Activated B cell treated with CpG ODN at 0.5 μM for 24 hours (primary cell): Measurements from ENCODE around the gene PMEL. TPM values are rescaled to one million over a fixed set of nuclear protein-coding genes. Genes with fewer than 3 reads are reported as not detected.

Experiments used
- ATAC-seq: fragments of 200-7000 bp; cut with Tn5 transposase; one replicate; pipeline ENCODE4 v1.10.0; 2021; ENCODE audit warnings: low read depth, mild to moderate bottlenecking, moderate library complexity
- CTCF ChIA-PET: fragments of 350-600 bp; sonication (Branson Sonifier 250); formaldehyde crosslinking; loops from one replicate; lab custom pipeline; 2021; ENCODE audit warnings: antibody characterized with exemption; lab: Charles Lee
- POLR2A ChIA-PET: fragments of 350-600 bp; sonication (Branson Sonifier 250); formaldehyde crosslinking; loops from one replicate; lab custom pipeline; 2021; ENCODE audit warnings: antibody characterized with exemption; lab: Charles Lee
- DNase-seq: peaks from one replicate; pipeline ENCODE4 v3.0.0; 2022
- H3K27ac Mint-ChIP-seq: one replicate; pipeline ENCODE4 v1.8.0; 2020; ENCODE audit warnings: mixed read lengths
- H3K27me3 Mint-ChIP-seq: one replicate; pipeline ENCODE4 v1.8.0; 2021; ENCODE audit warnings: mixed read lengths
- H3K36me3 Mint-ChIP-seq: one replicate; pipeline ENCODE4 v1.8.0; 2021; ENCODE audit warnings: low read depth, mixed read lengths
- H3K4me1 Mint-ChIP-seq: one replicate; pipeline ENCODE4 v1.8.0; 2021; ENCODE audit warnings: mixed read lengths
- H3K4me3 Mint-ChIP-seq: one replicate; pipeline ENCODE4 v1.8.0; 2020; ENCODE audit warnings: mild to moderate bottlenecking, mixed read lengths
- H3K9me3 Mint-ChIP-seq: one replicate; pipeline ENCODE4 v1.8.0; 2020; ENCODE audit warnings: mixed read lengths
- CTCF ChIP-seq: fragments of 200-600 bp; IDR thresholded peaks from one replicate; pipeline ENCODE4 v1.8.0; 2022; ENCODE audit warnings: antibody characterized with exemption, mild to moderate bottlenecking
- intact Hi-C: fragments of 100-400 bp; cut with micrococcal nuclease; formaldehyde crosslinking; loops from one replicate; pipeline ENCODE4 v1.15.1; 2024
- total RNA-seq: library from RNA; stranded (reverse); gene quantifications from 2 replicates; pipeline ENCODE4 v1.2.3, GENCODE V29; 2022

The PMEL gene
- total RNA-seq = 0.27 TPM in 1 of 2 replicates, not detected in the other

- DNase-seq (no peak), ATAC-seq (no peak)
- Mint-ChIP-seq H3K36me3 (peaks cover 10% of the 10 kb centered on the region), H3K4me1 (peaks cover 31% of the 10 kb centered on the region), H3K9me3 (no peaks in the 10 kb centered on the region), H3K4me3 (peak within 1 kb of the TSS; percentile 93), H3K27ac (peak within 1 kb of the TSS; percentile 66), H3K27me3 (no peaks in the 10 kb centered on the region)
- TF ChIP-seq CTCF = no peak
- CTCF ChIA-PET = no interaction called here
- POLR2A ChIA-PET = no interaction called here
- intact Hi-C loops = loop anchor here (1.0 kb wide), 1 partner anchor 8 kb away; the partner anchor contains the start of gene RAB5B
Observed at GRCh38 chr12:55965941-55966407, at the start of gene PMEL. Gene PMEL (minus strand): TSS chr12:55966042. CDS start chr12:55966011, 31 bp downstream.

GRCh38 chr12:56014205-56014604 lies 48.4 kb upstream of the PMEL start:
- Mint-ChIP-seq H3K36me3 (peaks cover 7% of the 10 kb centered on the region), H3K27ac (no peak overlapping the region), H3K4me3 (no peak overlapping the region), H3K9me3 (no peaks in the 10 kb centered on the region), H3K27me3 (no peaks in the 10 kb centered on the region), H3K4me1 (no peaks in the 10 kb centered on the region)
- DNase-seq = no peak
- ChIA-PET POLR2A (interaction anchor here (0.7 kb wide), 2 partner anchors 15 to 1464 kb away, joined by 3 to 6 read pairs; no protein-coding TSS in a partner anchor), CTCF (interaction anchor here (1.2 kb wide), 1 partner anchor 16 kb away, joined by 3 read pairs; no protein-coding TSS in a partner anchor)
- TF ChIP-seq CTCF = no peak
- intact Hi-C loops = no loop called here
- ATAC-seq = no peak

GRCh38 chr12:56013482-56013881 lies 47.6 kb upstream of the PMEL start:
- H3K27me3 Mint-ChIP-seq = no peaks in the 10 kb centered on the region
- peaks cover 7% of the 10 kb centered on the region for H3K36me3 Mint-ChIP-seq
- POLR2A ChIA-PET = no interaction called here
- no peaks in the 10 kb centered on the region for H3K9me3 Mint-ChIP-seq
- intact Hi-C loops = no loop called here
- no peak for TF ChIP-seq CTCF
- ATAC-seq = no peak
- CTCF ChIA-PET = interaction anchor here (1.2 kb wide), 2 partner anchors 15 to 18 kb away, joined by 3 read pairs; no protein-coding TSS in a partner anchor
- DNase-seq = no peak
- peaks cover 1% of the 10 kb centered on the region for H3K4me1 Mint-ChIP-seq
- H3K4me3 Mint-ChIP-seq = no peak overlapping the region
- H3K27ac Mint-ChIP-seq = no peak overlapping the region

- DNase-seq (no peak), ATAC-seq (no peak)
- no peaks in the 10 kb centered on the region for H3K27me3 Mint-ChIP-seq
- H3K36me3 Mint-ChIP-seq = peaks cover 5% of the 10 kb centered on the region
- no peak for TF ChIP-seq CTCF
- no peak overlapping the region for H3K4me3 Mint-ChIP-seq
- H3K4me1 Mint-ChIP-seq = peaks cover 9% of the 10 kb centered on the region
- intact Hi-C loops = no loop called here
- H3K9me3 Mint-ChIP-seq = no peaks in the 10 kb centered on the region
- no peak overlapping the region for H3K27ac Mint-ChIP-seq
- ChIA-PET CTCF (no interaction called here), POLR2A (no interaction called here)
Observed at GRCh38 chr12:56011509-56012090, 45.8 kb upstream of the PMEL start.

GRCh38 chr12:56010111-56010570 lies 44.3 kb upstream of the PMEL start:
- Mint-ChIP-seq H3K27ac (no peak overlapping the region), H3K36me3 (peaks cover 5% of the 10 kb centered on the region), H3K4me1 (peaks cover 9% of the 10 kb centered on the region), H3K9me3 (no peaks in the 10 kb centered on the region), H3K27me3 (no peaks in the 10 kb centered on the region), H3K4me3 (no peak overlapping the region)
- TF ChIP-seq CTCF = no peak
- DNase-seq = no peak
- intact Hi-C loops = no loop called here
- POLR2A ChIA-PET = no interaction called here
- no peak for ATAC-seq
- CTCF ChIA-PET = interaction anchor here (1.5 kb wide), 1 partner anchor 14 kb away, joined by 8 read pairs; the partner anchor contains the start of gene SUOX
